RPMI7951 (cell line): ENCODE data around the gene GAL3ST2. TPM values are rescaled to one million over a fixed set of nuclear protein-coding genes. Genes with fewer than 3 reads are reported as not detected.
A peak's percentile ranks its signal among the peaks of the same experiment; 100 is the strongest.
"Not testable (repeated sequence)": the region's sequence is repeated elsewhere in the genome, so short reads cannot be mapped to it uniquely, and the experiment has no call there.

ENCODE experiments used
- DNase-seq: peaks from one replicate; pipeline ENCODE4 v3.0.0-alpha.2; 2012; ENCODE audit warnings: low read depth
- total RNA-seq: library from RNA; depleted of rRNA; stranded (reverse); fragments of >200 nt; shearing (Covaris generic); gene quantifications from 2 replicates; pipeline ENCODE4 v1.2.3, GENCODE V29; 2014; rRNA removed

Gene GAL3ST2
- total RNA-seq: not detected in 2 replicates

- no peak for DNase-seq
These were observed at the start of gene GAL3ST2 for GRCh38 chr2:241776336-241777169. Gene GAL3ST2, plus strand, starts transcription at chr2:241776822. Its CDS starts 134 bp downstream, at chr2:241776956.

GRCh38 chr2:241728000-241728399, 48.6 kb upstream of the GAL3ST2 start:
- no peak for DNase-seq

DNA sequence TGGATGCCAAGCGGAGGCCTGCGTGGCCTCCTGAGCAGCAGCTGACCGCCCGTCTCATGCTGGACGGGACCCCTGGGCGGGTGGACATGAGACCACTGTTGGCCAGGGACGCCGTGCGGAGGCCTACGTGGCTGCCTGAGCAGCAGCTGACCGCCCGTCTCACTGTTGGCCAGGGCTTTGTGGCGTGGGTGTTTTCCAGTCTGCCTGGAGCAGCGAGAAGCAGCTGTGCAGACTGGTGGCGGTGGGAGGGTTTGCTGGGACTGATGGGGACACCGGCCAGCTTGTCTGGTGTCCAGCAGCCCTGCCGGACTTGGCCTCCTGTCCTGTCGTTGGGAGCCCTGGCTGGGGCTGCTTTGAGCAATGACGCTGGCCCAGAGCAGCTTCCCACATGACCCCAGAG, 48.0 kb upstream of the GAL3ST2 start:
- no peak for DNase-seq

- DNase-seq: no peak
These were observed 46.8 kb upstream of the GAL3ST2 start for GRCh38 chr2:241729868-241730267.

- DNase-seq: no peak
These were observed 45.8 kb upstream of the GAL3ST2 start for GRCh38 chr2:241730671-241731293.

DNA sequence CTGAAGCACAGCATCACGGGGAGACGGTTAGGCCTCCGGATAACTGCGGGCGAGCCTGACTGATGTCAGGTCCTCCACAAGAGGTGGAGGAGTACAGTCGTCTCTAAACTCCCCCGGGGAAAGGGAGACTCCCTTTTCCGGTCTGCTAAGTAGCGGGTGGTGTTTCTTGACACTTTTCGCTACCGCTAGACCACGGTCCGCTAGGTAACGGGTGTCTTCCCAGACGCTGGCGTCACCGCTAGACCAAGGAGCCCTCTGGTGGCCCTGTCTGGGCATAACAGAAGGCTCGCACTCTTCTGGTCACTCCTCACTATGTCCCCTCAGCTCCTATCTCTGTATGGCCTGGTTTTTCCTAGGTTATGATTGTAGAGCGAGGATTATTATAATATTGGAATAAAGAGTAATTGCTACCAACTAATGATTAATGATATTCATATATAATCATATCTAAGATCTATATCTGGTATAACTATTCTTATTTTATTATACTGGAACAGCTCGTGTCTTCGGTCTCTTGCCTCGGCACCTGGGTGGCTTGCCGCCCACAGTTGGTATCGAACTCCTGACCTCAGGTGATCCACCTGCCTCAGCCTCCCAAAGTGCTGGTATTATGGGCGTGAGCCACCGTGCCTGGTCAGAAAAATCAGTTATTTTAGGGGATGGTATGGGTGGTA, 44.0 kb upstream of the GAL3ST2 start:
- peak; percentile 66 for DNase-seq

DNA sequence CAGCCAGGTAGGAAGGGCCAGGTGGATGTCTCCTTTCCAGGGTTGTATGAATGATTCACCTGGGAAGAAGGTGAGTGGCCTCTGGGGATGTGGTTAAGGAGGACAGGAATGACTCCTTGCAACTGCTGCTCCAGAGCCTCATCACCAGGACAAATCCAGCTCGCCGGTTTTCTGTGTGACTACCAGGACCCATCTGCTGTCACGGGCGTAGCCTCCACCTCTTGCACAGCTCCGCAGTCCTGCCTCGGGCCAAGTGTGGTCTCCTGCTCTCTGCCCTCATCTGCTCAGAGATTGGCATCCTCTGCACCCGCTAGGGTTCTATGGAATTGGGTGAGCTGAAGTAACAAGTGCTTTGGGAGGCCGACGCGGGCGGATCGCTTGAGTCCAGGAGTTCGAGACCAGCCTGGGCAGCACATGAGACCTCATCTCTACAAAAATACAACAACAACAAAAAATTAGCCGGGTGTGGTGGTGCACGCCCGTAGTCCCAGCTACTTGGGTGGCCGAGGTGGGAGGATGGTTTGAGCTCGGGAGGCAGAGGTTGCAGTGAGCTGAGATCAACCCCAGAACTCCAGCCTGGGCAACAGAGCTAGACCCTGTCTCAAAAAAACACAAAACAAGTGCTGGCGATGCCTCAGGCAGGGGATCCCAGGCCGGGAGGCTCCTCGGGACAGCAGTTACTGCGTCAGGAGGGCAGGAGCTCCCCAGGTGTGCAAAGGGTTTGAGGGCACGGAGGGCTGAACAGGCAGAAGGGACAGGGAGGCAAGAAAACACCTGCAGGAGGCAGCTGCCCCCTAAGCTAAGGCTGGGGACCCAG, 43.0 kb upstream of the GAL3ST2 start:
- DNase-seq: no peak

DNA sequence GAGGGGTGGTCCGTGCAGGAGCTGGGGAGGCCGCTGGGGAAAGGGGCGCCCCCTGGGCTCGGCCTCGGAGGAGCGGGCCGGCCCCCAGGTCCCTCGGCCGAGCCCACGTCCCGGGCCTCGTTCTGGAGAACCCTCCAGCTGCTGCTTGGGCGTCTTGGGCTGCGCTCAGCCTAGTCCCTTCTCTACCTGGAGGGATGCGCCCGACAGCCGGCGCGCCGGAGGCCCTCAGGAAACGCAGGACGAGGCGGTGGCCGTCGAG, 42.5 kb upstream of the GAL3ST2 start:
- no peak for DNase-seq

GRCh38 chr2:241734467-241735208, 42.0 kb upstream of the GAL3ST2 start, which contains the start of gene D2HGDH:
Gene D2HGDH, plus strand, starts transcription at chr2:241734630. Its CDS starts 595 bp downstream, at chr2:241735225.
- DNase-seq: peak; percentile 80

- DNase-seq: no peak
These were observed 40.5 kb upstream of the GAL3ST2 start for GRCh38 chr2:241736111-241736510.

- no peak for DNase-seq
These were observed 38.5 kb upstream of the GAL3ST2 start for GRCh38 chr2:241738040-241738686.

DNA sequence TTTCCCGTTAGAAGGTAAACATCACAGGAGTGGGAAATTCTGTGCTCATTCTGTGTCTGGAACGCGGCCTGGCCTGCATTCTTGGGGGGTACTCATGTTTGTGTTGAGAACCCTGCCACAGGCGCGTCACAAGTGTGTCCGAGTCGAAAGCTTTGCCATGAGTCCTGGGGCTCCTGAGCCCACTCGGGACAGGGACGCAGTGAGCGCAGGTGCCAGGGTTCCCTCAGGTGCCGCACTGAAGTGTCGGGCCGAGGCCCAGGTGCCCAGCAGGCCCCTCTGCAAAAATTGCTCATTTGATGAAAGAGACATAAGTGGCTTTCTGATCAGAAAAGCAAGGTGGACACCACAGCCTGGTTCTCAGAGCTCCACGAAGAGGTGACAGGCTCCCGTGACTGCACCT, 37.4 kb upstream of the GAL3ST2 start:
- no peak for DNase-seq

- DNase-seq: peak; percentile 28
These were observed 37.0 kb upstream of the GAL3ST2 start for GRCh38 chr2:241739651-241740050.

GRCh38 chr2:241741016-241741415, 35.6 kb upstream of the GAL3ST2 start:
- peak; percentile 35 for DNase-seq

GRCh38 chr2:241742320-241742939, 34.2 kb upstream of the GAL3ST2 start:
- no peak for DNase-seq

- DNase-seq: not testable (repeated sequence)
These were observed 33.6 kb upstream of the GAL3ST2 start for GRCh38 chr2:241743008-241743407.

DNA sequence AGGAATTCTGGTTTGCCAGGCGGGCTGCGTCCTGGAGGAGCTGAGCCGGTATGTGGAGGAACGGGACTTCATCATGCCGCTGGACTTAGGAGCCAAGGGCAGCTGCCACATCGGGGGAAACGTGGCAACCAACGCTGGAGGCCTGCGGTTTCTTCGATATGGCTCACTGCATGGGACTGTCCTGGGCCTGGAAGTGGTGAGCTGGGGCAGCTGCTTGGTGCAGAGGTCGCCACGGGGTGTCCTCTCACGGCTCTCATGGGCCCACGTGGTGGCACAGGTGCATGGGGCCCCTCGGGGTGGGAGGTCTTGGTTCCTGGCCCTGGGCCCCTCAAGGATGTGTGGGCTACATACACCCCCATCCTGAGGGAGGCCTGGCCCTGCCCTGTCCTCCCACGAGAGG, 33.0 kb upstream of the GAL3ST2 start:
- no peak for DNase-seq

DNA sequence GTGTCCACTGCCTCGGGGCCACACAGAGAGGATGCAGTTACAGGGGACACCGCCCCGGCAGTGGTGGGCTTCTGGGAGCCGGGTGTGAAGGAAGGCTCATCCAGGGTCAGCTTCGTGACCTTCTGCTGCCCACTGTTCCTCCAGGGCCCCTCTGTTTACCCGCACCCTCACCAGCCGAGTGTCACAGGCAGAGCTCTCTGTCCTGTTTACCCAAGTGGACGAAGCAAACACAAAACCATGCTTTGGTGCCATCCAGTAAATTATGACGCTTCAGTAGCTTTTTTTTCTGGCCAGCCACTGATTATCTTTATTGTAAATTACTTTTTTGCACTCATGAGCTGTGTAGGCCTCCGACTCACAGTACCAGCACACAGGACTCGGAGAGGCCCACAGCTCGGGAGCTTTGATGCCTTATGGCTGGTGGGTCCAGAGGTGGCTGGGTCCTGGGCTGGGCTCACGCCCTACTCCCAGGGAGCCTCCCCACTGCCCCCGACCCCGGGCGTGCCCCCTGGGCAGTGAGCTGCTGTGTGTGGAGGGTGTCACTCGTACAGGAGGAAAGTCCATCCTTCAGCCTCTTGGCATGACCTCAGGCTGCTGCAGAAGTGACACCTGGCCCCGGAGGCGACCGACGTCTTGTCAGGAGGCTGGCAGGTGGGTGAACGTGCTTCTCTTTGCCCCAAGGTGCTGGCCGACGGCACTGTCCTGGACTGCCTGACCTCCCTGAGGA, 32.4 kb upstream of the GAL3ST2 start:
- no peak for DNase-seq

GRCh38 chr2:241745276-241745675, 31.3 kb upstream of the GAL3ST2 start:
- no peak for DNase-seq

DNA sequence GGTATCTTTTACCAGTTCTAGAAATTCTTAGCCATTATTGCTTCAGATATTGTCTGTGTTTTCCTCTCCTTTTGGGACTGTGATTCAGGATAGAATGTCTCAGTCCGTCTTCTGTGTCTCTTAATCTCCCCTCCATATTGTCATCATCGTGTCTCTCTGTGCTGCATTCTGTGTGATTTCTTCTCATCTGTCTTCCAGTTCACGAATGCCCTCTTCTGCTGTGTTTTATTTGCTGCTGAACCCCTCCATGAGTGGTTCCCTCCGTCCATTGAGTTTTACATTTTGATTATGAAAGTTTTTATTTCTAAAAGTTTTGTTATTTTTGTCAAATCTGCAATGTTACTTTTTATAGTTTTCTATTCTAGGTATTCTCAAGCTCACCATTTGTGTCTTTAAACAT, 30.5 kb upstream of the GAL3ST2 start:
- DNase-seq: no peak
